Right lobe of liver (tissue), 4 donors: ENCODE data around the gene PTCRA.

ENCODE experiments used
- POLR2A ChIP-seq: fragments of 450-650 bp; IDR thresholded peaks from one replicate; pipeline ENCODE4 v1.6.1; 2017; ENCODE audit warnings: antibody characterized with exemption, mild to moderate bottlenecking
- TF ChIP-seq, protein P1 (sequence below), 4 donors: fragments of 200-600 bp in 3 of 4; fragments of 450-650 bp in 1 of 4; IDR thresholded peaks; one replicate each; pipeline versions ENCODE4 v1.5.1 to v1.8.0; 2016 to 2022; ENCODE audit warnings: antibody characterized with exemption in 4 of 4, mild to moderate bottlenecking in 2 of 4
- donor health status: DM: no; HTN: no; CAD: no.
- donor health status: DM: no; HTN: no; CAD: no.
- donor health status: DM: no; HTN: yes; CAD: no.

DNA sequence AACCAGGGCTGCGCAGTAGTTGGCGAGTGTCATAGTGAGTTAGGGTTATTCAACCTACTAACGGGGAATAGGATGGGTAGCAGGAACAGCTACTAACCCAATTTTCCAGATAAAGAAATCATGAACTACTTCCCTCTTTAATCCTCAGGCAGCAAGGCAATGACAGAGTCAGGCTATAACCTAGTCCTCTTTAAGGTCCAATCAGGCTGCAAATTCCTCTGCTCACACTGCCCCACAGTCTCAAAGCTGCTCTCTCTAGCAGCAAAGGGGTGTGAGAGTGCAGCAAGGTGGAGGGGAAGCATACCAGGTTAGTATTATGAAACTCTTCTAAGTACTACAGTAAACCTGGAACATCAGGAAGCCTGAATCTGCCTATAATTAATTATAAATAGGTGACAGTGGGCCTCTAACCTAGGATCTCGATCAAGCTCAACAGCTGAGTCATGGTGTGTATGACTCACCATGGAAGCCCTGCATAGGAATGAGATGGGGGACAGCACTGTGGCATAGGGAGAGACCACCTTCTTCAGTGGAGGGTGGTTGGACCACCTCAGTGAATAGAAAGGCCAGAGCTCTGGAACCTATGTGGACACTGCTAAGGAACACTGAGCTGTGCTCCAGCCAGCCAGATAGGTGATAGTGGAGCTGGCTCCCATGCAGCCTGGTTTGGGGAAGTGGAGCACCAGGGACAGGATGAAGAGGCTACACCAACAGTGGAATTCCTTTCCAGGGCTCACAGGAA is 55.2 kb downstream of the PTCRA start:
- TF ChIP-seq, protein P1, sequence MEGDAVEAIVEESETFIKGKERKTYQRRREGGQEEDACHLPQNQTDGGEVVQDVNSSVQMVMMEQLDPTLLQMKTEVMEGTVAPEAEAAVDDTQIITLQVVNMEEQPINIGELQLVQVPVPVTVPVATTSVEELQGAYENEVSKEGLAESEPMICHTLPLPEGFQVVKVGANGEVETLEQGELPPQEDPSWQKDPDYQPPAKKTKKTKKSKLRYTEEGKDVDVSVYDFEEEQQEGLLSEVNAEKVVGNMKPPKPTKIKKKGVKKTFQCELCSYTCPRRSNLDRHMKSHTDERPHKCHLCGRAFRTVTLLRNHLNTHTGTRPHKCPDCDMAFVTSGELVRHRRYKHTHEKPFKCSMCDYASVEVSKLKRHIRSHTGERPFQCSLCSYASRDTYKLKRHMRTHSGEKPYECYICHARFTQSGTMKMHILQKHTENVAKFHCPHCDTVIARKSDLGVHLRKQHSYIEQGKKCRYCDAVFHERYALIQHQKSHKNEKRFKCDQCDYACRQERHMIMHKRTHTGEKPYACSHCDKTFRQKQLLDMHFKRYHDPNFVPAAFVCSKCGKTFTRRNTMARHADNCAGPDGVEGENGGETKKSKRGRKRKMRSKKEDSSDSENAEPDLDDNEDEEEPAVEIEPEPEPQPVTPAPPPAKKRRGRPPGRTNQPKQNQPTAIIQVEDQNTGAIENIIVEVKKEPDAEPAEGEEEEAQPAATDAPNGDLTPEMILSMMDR (IDR thresholded peaks at IDR 0.05), result no peak
- TF ChIP-seq POLR2A, result no peak
